WERI-Rb-1 (cell line): ENCODE results near the gene WSCD2.

Source experiments
- DNase-seq: peaks from one replicate; pipeline ENCODE4 v3.0.0-alpha.2; 2020
- H3K27ac ChIP-seq: fragments of 250-450 bp; sonication (Bioruptor Pico); 2 replicates; pipeline ENCODE4 v1.5.1; 2020; ENCODE audit warnings: mild to moderate bottlenecking, moderate library complexity
- H3K27me3 ChIP-seq: fragments of 250-450 bp; sonication (Bioruptor Pico); 2 replicates; pipeline ENCODE4 v1.5.1; 2021; ENCODE audit warnings: mild to moderate bottlenecking, low read depth, moderate library complexity; ENCODE audit not compliant: insufficient read depth, severe bottlenecking
- H3K36me3 ChIP-seq: fragments of 250-450 bp; sonication (Bioruptor Pico); 2 replicates; pipeline ENCODE4 v1.5.1; 2020; ENCODE audit warnings: mild to moderate bottlenecking, moderate library complexity
- H3K4me3 ChIP-seq: 2 replicates; pipeline ENCODE4 v1.5.1; 2011; ENCODE audit warnings: low read depth, mild to moderate bottlenecking, control low read depth, low read length
- H3K9me3 ChIP-seq: fragments of 250-450 bp; sonication (Bioruptor Pico); 2 replicates; pipeline ENCODE4 v1.5.1; 2021; ENCODE audit warnings: mild to moderate bottlenecking, moderate library complexity; ENCODE audit not compliant: severe bottlenecking
- CTCF ChIP-seq: IDR thresholded peaks from 2 replicates; pipeline ENCODE4 v1.5.1; 2011; ENCODE audit warnings: low read depth, mild to moderate bottlenecking, control low read depth, inconsistent platforms, low read length

Gene WSCD2

DNA sequence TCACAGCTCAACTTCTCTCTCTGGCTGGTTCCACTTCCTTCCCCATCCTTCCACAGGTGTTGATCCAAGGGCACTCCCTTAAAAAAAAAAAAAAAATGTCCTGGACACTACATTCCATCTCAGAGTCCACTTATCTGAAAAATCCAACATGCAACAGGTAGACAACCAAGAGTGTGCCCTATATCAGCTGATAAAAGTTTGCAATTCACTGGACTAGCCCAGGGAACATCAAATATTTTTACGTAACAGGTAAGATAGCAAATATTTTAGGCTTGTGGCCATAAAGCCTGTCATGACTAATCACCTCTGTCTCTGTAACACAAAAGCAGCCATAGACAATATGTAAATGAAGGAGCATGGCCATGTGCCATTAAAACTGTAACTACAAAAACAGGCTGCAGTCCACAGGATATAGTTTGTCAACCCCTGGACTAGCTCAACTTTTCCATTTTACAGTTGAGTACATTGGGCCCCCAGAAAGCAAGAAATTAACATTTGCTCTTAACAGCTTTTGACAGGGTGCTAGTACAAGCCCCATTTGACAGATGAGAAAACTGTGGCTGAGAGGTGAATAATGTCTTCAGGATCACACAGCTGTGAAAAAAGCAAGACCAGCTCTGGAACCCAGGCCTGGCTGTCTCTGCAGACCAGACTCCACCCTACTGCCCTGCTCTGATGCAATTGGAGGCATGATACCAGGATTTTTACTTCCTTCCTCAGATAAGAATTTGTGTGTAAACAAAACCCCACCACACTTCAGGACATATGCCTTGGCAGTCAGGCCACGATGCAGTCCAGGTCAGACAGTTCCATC lies 141.2 kb downstream of the WSCD2 start:
- Histone ChIP-seq H3K36me3 (no peaks in the 10 kb centered on the region), H3K9me3 (no peaks in the 10 kb centered on the region), H3K27me3 (peaks cover 13% of the 10 kb centered on the region), H3K4me3 (no peak overlapping the region), H3K27ac (no peak overlapping the region)
- no peak for TF ChIP-seq CTCF
- DNase-seq = no peak

DNA sequence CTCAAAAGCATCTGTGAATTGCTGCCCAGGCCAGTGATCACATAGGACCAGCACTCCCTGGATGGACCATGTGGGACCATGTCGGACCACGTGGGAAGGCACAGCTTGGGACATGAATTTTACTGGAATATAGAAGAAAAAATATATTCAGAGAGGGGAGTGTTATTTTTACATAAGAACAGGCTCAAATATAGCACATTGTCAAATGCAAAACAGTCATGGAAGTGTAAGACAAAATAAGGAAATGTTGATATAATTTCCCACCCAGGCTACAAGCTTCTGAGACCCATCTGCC lies 141.7 kb downstream of the WSCD2 start:
- DNase-seq = no peak
- Histone ChIP-seq H3K27me3 (peaks cover 13% of the 10 kb centered on the region), H3K36me3 (no peaks in the 10 kb centered on the region), H3K9me3 (no peaks in the 10 kb centered on the region), H3K27ac (no peak overlapping the region), H3K4me3 (no peak overlapping the region)
- TF ChIP-seq CTCF = no peak

DNA sequence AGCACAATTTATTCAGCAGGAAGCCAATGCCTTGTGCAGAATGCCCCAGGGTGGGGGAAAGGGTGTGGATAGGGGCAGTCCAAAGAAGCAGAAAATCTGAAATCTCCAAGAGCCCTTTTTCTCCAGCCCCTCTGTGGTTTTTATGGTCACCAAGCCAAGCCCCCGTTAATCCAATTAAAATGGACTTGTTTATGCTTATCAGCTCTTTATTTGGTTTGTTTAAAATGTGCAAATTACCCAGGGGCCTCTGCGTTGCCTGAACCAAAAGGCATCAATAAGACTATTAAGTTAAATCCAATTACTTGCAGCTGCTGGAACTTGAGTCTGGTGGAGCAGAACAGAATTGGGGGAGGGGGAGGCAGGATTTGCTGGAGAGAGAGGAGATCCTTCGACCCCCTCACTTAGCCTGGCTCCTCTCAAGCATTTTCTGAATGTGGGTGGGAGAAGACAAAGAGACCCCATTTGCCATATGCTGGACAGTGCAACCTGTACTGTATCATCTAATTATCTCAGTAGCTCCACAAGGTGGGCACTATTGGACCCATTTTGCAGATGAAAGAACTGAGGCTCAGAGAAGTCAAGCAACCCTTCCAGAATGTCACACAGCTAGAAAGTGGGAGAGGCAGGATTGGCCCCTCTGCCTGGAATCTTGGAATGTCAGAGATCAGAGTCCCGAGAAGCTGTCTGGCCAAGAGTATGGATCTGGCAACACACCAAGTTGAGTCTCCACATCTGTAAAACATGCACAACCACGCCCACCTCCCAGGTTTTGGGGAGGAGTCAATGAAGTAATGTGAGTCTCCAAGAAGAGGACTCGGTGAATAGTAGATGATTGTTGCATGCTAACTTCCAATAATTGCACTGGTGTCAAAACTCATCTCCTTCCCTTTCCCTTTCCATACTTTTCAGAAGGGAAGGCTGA lies 143.1 kb downstream of the WSCD2 start:
- H3K27ac ChIP-seq = no peak overlapping the region
- H3K4me3 ChIP-seq = no peak overlapping the region
- no peaks in the 10 kb centered on the region for H3K9me3 ChIP-seq
- DNase-seq = peak; percentile 64
- no peaks in the 10 kb centered on the region for H3K36me3 ChIP-seq
- peaks cover 11% of the 10 kb centered on the region for H3K27me3 ChIP-seq
- TF ChIP-seq CTCF = no peak

DNA sequence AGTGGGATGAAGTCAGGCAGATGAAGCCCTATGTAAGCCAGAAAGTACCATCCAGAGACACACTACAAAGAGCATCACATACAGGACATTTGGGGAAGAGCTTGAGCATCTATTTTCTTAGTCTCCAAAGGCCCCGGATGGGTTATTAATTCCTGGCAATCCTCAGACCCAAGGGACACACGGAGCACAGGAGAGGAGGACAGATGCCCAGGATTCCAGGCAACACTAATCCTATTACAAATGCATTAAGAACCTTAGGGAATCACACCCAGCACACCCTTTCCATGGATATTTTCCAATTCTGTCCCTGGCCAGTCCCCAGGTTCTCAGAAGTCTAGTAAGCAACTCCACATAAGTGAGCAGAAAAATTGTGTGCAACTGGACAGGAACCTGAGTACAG lies 144.1 kb downstream of the WSCD2 start:
- peak; percentile 67 for DNase-seq
- H3K9me3 ChIP-seq = no peaks in the 10 kb centered on the region

DNA sequence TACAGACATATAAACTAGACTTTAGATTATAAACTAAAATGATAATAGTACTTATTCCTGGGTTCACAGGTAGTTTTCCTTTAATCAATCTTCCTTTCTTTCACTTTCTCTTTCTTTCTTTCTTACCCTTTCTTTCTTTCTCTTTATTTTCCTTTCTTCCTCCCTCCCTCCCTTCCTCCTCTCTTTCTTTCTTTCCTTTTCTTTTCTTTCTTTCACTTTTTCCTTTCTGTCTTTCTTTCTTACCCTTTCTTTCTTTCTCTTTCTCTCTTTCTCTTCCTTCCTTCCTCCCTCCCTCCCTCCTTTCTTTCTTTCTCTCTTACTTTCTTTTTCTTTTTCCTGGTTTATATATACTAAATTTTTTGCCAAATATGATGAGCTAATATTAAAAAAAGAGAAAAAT lies 148.5 kb downstream of the WSCD2 start:
- H3K27ac ChIP-seq = no peak overlapping the region
- H3K36me3 ChIP-seq = no peaks in the 10 kb centered on the region
- peaks cover 30% of the 10 kb centered on the region for H3K27me3 ChIP-seq
- TF ChIP-seq CTCF = no peak
- H3K4me3 ChIP-seq = no peak overlapping the region
- DNase-seq = no peak
- H3K9me3 ChIP-seq = no peaks in the 10 kb centered on the region

More for the DNA sequence above, 144.1 kb downstream of the WSCD2 start:
- no peaks in the 10 kb centered on the region for H3K36me3 ChIP-seq
- peaks cover 8% of the 10 kb centered on the region for H3K27me3 ChIP-seq
- H3K4me3 ChIP-seq = no peak overlapping the region
- TF ChIP-seq CTCF = no peak
- H3K27ac ChIP-seq = no peak overlapping the region
